GM20000 (cell line): Measurements from ENCODE around the gene GNB5.
"Not testable (repeated sequence)": the region's sequence is repeated elsewhere in the genome, so short reads cannot be mapped to it uniquely, and the experiment has no call there.

Experiments used
- DNase-seq: peaks from one replicate; pipeline ENCODE4 v3.0.0; 2012; ENCODE audit warnings: low spot score
- TF ChIP-seq, protein P1 (sequence below): IDR thresholded peaks from 2 replicates; pipeline ENCODE4 v1.5.1; 2012; ENCODE audit warnings: mild to moderate bottlenecking, control low read depth; ENCODE audit errors: extremely low read depth, missing control alignments

The GNB5 gene

DNA sequence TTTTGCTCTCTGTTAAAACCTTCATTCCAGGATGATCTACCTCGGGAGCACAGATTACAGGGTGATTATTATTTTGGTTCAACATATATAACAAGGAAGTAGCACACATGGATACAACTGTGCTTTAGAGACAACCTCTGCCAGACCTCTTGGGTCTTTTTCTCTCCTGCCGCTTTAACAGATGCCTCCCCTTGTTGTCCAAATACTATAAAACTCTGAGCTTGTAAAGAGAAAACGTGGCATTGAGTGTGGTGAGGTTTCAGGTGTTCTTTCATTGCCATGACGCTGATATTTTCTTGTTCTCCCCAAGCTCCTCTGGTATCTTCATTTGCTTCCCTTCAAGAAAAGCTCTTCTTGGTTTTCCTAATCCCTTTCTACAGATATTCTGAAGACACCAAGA lies 107.6 kb downstream of the GNB5 start:
- DNase-seq, result no peak

DNA sequence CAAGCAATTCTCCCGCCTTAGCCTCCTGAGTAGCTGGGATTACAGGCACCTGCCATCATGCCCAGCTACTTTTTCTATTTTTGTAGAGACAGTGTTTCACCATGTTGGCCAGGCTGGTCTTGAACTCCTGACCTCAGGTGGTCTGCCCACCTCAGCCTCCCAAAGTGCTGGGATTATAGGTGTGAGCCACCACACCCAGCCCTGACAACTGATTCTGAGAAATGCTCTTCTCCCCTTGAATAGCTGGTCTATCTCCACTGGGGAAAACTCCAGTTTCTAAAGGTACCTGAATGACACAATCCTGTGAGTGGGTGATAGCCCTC lies 108.2 kb downstream of the GNB5 start:
- DNase-seq, result not testable (repeated sequence)

More for the DNA sequence above, 107.6 kb downstream of the GNB5 start:
- TF ChIP-seq, protein P1, sequence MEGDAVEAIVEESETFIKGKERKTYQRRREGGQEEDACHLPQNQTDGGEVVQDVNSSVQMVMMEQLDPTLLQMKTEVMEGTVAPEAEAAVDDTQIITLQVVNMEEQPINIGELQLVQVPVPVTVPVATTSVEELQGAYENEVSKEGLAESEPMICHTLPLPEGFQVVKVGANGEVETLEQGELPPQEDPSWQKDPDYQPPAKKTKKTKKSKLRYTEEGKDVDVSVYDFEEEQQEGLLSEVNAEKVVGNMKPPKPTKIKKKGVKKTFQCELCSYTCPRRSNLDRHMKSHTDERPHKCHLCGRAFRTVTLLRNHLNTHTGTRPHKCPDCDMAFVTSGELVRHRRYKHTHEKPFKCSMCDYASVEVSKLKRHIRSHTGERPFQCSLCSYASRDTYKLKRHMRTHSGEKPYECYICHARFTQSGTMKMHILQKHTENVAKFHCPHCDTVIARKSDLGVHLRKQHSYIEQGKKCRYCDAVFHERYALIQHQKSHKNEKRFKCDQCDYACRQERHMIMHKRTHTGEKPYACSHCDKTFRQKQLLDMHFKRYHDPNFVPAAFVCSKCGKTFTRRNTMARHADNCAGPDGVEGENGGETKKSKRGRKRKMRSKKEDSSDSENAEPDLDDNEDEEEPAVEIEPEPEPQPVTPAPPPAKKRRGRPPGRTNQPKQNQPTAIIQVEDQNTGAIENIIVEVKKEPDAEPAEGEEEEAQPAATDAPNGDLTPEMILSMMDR, result no peak

DNA sequence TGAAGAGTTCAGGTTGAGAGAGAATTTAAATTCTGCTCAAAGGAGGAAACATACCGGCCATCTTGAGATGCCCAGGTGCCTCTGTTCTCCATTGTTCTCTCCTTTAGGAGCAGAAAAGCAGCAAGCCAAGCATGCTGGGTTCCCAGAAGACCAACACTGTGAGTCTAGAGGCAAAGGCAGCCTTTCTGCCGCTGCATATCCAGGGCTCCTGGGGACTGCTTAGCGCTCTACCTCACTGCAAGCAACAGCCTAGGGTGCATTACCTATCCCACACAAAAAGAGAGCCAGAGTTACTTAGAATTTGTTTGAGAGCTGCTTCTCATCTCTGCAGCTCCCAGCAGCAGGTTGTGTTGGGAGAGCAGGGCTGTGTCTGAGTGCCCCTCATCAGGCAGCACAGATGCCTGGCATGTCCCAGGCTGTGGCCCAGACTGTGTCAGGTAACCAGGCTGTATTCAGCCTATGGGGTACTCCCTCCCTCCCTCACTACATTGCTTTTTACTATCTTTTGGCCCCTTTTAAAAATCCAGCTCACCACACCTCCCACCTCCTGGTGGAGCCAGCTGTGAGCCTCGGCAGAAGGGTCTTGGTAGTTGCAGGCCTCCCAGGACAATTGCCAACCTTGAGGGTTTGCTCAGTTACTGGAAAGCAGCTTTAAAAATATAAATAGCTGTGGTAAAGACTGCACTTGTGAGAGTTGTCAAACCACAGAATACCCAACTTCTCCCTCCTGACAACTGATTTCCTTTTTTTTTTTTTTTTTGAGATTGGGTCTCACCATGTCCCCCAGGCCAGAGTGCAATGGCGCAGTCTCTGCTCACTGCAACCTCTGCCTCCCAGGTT lies 108.8 kb downstream of the GNB5 start:
- peak; percentile 54 for DNase-seq
- TF ChIP-seq, protein P1, result no peak

DNA sequence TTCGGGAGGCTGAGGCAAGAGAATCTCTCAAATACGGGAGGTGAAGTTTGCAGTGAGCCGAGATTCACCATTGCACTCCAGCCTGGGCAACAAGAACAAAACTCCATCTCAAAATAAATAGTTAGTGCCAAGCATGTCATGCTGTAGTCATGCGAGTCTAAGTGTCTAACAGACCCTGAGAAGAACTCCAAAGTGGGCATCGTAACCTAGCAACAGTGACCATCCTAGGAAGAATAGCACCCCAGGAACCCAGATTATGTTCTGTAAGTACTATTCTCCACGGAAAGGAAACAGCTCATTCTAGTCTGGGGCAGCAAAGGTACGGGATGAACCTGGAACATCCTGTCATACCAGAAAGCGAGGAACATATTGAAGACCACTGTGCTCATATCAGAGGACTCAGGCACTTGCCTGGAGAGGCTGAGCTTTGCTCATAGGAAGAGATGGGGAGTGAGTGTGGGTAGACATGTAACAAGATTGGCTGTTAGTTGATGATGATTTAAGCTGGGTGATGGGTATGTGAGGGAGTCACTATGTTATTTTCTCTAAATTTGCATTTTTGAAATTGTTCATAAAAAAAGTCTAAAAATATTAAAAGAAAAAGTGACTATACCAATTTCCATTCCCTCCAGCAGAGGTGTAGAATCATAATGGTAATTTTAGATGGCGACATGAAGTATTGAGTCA lies 110.3 kb downstream of the GNB5 start:
- TF ChIP-seq, protein P1, result no peak
- DNase-seq, result no peak

DNA sequence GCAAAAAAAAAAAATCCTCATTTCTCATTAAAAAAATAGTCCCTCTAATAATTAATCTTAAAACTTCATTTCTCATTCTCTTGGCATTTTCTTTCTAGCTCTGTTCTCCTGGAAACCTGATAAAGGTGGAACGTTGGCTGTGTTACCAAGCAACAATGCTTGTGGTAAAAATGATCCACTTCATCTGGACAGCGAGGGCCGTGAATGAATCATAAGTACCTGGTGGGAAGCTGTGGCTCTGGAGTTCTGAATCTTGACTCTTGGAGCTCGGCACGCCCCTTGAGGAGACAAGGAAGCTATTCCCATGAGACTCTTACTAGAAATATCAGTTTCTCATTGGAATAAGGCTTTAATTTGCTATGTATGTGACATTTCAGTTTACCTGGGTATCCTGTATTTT lies 111.2 kb downstream of the GNB5 start:
- TF ChIP-seq, protein P1, result no peak
- no peak for DNase-seq

DNA sequence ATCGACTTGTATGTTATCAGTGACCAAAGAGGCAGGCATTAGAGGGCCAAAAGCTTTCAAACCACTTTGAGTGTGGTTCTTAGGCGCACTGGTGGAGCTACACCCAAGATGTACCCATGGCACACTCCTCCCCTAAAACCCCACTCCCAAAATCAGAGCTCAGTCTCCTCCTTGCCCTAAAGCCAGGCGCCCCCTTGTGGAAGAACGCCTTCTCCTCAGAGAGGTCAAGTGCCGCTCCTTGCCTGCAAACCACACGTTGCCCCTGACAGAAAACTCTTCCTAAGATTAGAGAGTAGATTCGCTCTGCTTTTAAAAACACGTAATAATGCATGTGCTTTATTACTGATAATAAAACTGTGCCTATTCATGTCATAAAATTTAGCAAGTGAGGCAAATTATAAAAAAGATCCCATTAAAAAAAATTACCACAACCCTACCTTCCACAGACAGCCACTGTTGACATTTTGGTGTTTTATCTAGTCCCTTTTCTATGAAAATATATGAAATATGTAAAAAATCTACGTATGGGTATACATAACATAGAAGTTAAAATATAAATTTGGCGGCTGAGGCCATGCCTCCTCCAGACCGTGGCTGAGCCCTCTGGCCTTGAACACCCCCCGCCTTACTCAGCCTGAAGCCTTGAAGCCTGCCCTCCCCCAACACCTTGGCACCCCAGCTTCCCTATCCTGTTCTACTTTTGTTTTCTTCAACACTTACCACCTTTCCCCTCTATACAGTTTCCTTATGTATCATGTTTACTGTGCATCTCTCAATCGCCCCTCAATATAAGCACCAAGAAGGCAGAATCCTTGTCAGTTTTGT lies 112.1 kb downstream of the GNB5 start:
- DNase-seq, result peak; percentile 68
- TF ChIP-seq, protein P1, result peak; percentile 95

DNA sequence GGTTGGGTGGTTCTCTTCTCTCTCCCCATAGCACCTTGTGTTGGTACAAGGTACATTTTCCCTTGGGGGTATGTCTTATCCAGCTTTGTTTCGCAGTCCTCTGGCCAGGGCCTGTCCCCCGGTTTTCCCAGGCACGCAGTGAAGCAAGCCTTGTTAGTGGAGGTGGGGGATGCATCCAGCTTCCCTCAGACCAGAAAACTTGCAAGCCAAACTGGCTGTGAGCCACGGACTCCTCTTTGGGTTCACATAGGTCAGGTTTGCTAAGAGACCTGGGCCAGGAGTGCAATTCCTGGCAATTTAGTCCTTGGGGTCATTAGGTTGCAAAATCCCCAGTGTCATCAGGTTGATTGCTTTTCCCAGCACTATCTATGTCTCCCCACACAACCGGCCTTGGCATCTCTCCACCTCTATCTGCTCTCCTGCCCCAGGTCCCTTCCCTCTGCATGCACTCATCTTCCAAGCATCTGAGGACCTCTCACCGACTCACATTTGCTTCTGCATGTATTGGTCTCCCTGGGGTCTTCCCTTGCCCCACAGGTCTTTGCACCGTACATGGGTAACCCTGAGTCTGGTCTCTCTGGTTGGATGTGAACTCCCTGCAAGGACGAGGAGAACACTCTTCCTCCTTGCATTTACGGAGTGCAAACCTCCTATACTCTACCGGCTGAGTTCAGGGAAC lies 112.9 kb downstream of the GNB5 start:
- no peak for DNase-seq
- TF ChIP-seq, protein P1, result no peak
